Middle frontal gyrus (tissue), 1 donor: Measurements from ENCODE around the gene ASXL1.
"Not testable (repeated sequence)": the region's sequence is repeated elsewhere in the genome, so short reads cannot be mapped to it uniquely, and the experiment has no call there.

Experiments used
- DNase-seq: peaks from one replicate; pipeline ENCODE4 v3.0.0-alpha.2; 2015; ENCODE audit warnings: low spot score; ENCODE audit errors: extremely low spot score

The ASXL1 gene

DNA sequence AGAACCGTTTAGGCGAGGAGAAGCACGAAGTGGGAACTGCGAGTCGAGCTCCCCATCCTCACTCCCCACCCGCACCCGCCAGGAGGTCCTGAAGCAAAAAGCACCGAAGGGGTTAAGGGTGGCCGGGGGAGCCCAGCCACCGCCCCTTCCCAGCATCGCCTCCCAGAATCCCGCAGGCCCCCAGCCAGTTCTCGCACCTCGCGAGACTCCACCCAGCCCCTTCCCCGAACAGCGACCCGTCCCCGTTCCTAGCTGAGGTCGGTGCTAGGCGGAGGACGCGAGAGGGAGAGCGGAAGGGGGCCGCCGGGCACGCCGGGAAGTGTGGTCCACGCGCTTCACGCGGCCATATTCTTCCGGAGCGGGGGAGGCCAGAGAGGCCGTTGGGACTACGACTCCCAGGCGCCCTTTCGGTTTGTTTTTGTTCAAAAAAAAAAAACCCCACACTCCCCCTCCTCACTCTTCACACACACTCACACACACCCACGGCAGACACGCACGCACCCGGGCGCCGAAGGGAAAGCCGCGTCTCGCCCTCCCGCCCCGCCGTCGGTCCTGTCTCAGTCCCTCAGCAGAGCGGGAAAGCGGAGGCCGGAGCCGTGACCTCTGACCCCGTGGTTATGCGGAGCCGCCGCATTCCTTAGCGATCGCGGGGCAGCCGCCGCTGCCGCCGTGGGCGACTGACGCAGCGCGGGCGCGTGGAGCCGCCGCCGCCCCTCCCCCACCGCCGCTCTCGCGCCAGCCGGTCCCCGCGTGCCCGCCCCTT is at the start of gene ASXL1:
Gene ASXL1 (plus strand): TSS at position 463 of the 763 bp plus-strand sequence. CDS start 445 bp downstream, outside the sequence.
- peak; percentile 91 for DNase-seq

DNA sequence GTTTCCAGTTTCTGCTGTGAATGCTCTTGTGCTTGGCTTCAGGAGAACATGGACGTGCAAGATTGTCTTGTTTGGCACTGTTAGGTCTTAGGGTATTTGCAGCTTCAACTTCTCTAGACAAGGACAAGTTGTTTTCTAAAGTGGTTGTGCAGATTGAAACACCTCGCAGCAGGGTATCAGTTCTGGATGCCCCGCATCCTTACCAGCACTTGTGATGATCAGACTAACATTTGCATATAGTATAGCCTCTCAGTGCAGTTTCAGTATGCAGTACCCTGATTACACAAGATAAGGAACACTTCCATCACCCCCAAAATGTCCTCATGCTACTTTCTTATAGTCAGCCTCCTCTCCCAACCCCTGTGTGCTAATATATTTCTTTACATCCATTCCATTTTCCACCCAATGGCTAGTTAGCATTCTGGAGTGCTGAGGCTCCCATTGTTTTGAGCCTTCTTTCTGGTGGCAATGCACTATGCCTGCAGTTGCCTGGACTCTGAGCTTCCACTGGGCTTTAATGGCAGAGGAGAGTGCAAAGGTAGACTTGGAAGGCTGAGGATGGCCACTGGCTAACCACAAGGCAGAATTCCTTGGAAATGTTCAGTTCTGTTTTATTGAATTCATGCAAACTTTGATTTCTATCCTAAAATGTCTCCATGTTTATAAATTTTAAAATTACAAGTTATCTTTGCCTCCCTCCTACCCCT is 45.3 kb upstream of the ASXL1 start:
- DNase-seq, result no peak

DNA sequence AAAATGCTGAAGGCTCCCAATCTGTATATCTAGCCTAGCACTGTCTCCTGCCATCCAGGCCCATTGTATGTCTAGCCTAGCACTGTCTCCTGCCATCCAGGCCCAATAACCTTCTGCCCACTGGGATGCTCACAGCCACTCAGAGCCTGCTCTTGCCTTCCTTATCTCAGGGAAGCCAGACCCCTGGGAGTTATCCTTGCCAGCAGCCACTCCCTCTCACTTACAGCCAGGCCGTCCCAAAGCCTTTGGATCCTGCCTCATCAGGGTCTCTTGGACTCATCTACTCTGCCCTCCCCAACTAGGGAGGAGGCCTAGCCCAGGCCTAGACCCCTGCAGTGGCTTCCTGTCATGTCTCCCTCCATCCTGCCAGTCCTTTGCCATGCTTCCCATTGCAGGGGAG is 43.4 kb upstream of the ASXL1 start:
- DNase-seq, result no peak

DNA sequence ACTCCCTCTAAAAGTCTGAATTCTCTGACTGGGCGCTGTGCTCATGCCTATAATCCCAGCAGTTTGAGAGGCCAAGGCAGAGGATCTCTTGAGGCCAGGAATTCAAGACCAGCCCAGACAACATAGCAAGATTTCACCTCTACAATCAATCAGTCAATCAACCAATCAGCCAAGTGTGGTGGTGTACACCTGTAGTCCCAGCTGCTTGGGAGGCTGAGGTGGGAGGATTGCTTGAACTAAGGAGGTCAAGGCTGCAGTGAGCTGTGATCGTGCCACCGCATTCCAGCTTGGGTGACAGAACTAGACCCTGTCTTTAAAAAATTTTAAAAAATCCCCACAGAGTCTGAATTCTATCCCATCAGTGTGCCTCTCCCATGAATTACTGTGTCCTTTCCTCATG is 42.7 kb upstream of the ASXL1 start:
- no peak for DNase-seq

DNA sequence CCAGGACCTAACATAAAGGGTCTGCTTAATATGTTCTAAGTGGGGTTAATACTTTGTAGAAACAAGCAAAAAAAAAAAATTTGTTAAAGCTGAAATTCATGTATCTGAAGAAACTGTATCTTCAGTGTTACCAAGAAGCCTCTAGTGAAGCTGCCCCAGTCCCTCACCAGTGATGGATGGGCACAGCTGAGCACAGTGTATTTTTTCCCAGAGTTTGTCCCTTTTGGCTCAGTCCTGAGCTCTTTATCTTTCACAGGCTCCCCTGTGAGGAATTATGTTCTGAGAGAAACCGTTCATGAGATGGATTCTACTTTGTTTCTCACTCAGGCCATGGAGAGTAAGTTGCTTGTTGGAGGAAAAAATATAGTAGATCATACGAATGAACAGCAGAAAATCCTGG is 42.2 kb upstream of the ASXL1 start:
- no peak for DNase-seq

DNA sequence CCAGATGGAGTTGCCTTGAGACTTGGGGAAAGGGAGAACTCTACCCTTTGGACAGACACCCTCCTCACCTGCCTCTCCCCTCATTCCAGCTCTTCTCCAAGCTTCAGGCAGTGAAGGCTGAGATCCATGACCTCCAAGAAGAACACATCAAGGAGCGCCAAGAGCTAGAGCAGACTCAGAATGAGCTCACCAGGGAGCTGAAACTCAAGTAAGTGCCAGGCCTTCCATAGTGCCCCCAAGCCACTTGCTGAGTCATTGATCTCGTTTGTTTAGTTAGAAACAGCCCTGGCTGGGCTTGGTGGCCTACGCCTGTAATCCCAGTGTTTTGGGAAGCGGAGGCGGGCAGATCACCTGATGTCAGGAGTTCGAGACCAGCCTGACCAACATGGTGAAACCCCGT is 41.5 kb upstream of the ASXL1 start:
- no peak for DNase-seq

DNA sequence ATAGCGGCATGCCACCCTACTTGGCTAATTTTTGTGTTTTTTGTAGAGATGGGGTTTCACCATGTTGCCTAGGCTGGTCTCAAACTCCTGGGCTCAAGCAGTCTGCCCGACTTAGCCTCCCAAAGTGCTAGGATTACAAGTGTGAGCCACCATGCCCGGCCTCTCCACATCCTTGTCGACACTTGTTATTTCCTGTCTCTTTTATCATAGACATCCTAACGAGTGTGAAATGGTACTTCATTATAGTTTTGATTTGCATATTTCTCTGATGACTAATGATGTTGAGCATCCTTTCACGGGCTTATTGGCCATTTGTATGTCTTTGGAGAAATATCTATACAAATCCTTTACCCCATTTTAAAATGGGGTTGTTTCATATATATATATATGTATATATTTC is 39.0 kb upstream of the ASXL1 start:
- DNase-seq, result no peak

DNA sequence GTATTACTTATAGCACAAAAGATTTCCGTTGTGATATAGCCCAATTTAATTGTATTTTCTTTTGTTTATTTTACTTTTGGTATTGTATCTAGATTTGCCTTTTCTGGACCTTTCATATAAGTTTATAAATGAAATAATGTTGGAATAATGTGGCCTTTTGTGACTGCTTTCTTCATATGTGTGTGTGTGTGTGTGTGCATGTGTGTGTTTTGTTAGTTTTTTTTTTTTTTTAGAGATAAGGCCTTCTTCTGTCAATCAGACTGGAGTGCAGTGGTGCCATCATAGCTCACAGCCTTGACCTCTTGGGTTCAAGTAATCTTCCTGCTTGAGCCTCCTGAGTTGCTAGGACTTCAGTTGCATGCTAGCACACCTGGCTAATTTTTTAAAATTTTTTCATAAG is 37.8 kb upstream of the ASXL1 start:
- no peak for DNase-seq

DNA sequence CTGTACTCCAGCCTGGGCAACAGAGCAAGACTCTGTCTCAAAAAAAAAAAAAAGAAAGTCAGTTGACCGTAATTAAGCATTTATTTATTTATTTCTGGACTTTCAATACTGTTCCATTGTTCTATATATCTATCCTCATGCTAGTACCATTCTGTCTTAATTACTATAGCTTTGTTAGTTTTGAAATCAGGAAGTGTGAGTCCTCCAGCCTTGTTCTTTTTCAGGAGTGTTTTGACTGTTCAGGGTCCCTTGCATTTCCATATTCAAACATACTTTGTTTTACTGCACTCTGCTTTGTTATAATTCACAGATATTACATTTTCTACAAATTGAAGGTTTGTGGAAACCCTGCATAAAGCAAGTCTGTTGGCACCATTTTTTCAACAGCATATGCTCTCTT is 36.7 kb upstream of the ASXL1 start:
- no peak for DNase-seq

DNA sequence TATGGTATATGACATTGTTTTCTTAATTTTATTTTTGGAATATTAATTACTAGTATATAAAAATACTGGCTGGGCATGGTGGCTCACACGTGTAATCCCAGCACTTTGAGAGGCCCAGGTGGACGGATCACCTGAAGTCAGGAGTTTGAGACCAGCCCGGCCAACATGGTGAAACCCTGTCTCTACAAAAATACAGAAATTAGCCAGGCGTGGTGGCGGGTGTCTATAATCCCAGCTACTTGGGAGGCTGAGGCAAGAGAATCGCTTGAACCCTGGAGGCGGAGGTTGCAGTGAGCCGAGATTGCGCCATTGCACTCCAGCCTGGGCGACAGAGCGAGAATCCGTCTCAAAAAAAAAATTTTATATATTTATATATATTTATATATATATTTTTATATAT is 35.9 kb upstream of the ASXL1 start:
- DNase-seq, result not testable (repeated sequence)

DNA sequence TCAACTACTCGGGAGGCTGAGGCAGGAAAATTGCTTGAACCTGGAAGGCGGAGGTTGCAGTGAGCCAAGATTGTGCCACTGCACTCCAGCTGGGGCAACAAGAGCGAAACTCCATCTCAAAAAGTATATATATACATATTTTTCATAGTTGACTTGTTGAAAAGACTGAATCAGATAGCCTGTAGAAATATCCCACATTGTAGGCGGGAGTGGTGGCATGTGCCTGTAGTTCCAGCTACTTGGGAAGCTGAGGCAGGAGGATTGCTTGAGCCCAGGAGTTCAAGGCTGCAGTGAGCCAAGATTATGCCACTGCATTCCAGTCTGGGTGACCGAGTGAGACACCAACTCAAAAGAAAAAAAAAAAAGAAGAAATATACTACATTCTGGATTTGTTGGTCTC is 34.4 kb upstream of the ASXL1 start:
- DNase-seq, result not testable (repeated sequence)

DNA sequence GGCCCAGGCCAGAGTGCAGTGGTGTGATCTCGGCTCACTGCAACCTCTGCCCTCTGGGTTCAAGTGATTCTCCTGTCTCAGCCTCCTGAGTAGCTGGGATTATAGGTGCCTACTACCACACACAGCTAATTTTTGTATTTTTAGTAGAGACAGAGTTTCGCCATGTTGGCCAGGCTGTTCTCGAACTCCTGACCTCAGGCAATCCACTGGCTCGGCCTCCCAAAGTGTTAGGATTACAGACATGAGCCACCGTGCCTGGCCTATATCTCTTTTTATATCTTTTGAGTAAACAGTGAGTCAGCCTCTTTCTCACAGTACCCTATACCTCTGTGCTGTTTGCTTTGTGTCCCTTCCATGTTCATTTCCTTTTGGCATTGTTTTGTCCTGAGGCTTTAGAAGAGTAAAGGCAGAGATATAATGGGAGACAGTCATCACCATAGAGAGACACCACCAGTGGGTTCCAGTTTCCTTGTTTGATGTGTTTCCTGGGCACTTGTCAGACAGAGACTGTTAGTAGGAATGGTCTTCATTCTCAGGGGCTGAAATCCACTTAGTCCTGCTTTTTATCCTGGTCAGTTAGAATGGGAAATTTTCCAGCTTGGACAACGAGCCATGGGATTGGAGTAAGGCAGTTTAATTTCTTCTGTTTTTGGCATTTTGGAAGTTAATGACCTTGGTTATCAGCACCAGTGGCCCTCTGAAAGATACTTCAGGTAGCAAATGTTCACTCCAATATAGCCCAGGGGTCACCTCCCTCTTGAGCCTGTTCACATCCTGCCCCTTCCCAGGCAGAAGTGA is 32.2 kb upstream of the ASXL1 start:
- DNase-seq, result no peak

DNA sequence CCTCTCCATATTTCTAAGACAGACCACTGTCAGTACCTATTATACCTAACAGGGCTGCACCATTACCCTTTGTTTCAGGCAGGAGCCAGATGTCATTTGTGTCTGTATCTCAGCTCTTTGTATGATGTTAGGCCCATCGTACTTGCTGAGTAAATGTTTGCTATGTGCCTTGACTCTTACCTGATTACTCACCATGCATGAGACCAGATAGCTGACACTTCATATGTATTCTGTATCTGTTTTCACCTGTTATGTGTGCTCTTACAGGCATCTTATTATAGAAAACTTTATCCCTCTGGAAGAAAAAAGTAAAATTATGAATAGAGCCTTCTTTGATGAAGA is 31.7 kb upstream of the ASXL1 start:
- no peak for DNase-seq

DNA sequence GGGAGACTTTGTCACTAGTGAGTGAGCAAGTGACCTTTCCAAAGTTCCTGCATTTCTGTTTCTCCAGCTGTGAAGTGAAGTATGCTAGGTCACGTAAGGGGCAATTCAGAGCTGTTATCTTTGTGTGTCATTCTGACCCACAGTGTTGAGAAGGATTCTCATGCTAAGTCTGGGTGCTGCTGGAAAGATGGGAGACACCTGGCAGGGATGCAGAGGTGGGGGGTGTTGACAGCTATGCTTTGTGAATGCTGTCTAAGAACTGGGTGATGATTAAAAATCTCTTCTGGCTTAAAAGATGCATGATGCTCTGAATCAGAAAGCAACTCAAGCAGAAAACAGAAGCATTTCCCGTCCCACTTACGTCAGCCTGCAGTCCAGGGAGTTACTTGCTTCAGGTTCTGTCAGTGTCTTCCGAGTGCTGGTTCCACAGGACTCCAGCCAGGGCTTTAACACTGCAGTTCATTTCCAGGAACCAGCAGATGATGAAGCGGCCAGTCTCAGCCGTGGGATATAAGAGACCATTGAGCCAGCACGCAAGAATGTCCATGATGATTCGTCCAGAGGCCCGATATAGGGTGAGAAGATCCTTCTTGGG is 30.9 kb upstream of the ASXL1 start:
- DNase-seq, result no peak

DNA sequence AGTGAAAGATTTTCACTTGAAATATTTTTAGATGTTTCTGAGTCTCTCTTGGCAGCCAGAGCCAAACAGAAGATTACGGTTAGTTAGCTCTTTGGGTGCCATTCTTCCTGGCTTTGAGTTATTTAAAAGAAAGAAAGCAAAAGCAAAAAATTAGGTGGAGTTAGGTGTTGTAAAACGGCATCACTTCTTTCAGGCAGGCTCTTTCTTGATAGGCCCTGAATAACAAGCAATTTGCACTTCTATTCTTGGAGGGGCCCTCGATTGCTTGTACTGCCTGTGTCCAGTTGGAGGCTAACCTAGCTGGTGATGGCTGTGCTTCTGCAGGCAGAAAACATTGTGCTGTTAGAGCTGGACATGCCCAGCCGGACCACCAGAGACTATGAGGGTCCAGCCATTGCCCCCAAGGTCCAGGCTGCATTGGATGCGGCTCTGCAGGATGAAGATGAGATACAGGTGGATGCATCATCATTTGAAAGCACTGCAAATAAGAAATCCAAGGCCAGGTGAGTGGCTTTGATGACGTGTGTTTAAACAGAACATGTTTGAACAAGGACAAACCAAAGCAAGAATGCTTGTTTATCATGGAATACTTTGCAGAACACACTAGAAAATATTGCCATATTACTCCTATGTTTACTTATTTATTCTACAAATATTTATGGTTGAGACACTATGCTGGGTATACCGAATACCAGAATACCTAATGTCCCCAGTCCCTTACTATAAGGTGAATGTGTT is 28.1 kb upstream of the ASXL1 start:
- DNase-seq, result no peak

DNA sequence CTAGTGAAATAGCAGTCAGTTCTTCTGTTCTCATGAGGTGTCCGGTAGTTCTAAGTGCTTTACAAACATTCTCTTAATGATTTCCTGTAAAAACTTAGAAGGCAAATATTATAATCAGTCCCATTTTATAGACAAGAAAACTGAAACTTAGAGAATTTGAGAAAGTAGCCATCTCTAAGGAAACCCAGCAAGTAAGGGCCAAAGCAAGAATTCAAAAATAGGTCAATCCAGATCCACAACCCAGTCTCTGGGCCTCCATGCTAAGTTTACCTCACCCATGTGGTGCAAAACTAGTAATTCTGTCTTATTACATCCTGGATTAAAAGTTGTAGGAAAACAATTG is 27.6 kb upstream of the ASXL1 start:
- DNase-seq, result no peak

DNA sequence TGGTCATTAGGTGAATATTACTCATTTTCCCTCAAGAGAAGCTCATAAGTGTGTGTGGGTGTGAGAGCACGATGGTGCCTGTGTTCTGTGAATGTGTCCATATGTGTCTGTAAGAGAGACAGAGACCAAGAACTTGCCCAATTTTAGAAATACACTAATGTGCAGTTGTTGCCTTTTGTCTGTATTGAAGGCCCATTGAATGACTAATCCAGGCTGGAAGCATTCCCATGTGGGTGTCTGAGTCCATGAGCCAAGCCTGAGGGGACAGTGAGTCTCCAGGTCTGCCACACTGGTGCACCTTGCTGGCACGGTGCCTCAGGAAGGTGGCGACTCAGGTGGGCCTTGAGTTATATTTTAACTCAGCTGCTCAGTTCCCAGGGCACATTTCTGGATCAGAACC is 25.5 kb upstream of the ASXL1 start:
- no peak for DNase-seq

DNA sequence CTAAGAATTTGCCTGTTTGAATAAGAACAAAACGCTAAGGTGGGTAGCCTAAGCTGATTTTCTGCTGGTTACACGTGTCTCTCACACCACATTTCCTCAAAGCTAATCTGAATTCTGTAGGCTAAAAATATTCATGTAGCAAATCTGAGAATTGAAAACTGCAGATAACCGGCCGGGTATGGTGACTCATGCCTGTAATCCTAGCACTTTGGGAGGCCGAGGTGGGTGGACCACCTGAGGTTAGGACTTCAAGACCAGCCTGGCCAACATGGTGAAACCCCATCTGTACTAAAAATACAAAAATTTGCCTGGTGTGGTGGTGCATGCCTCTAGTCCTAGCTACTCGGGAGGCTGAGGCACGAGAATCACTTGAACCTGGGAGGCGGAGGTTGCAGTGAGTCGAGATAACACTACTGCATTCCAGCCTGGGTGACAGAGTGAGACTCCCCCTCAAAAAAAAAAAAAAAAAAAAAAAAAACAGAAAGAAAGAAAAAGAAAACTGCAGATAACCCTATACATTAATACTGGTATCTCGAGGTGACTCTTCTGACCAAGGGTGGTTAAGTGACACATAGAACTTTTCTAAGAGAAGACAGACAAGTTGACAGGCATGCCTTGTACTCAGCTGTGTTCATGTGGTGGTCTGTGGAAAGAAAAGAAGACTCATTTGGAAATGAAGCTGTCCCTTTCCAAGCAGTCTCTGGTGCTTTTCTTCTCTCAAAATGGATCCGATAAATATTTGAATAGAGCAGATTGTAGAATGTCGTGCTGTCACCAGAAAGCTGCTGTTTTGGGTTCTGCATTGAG is 24.7 kb upstream of the ASXL1 start:
- DNase-seq, result no peak

DNA sequence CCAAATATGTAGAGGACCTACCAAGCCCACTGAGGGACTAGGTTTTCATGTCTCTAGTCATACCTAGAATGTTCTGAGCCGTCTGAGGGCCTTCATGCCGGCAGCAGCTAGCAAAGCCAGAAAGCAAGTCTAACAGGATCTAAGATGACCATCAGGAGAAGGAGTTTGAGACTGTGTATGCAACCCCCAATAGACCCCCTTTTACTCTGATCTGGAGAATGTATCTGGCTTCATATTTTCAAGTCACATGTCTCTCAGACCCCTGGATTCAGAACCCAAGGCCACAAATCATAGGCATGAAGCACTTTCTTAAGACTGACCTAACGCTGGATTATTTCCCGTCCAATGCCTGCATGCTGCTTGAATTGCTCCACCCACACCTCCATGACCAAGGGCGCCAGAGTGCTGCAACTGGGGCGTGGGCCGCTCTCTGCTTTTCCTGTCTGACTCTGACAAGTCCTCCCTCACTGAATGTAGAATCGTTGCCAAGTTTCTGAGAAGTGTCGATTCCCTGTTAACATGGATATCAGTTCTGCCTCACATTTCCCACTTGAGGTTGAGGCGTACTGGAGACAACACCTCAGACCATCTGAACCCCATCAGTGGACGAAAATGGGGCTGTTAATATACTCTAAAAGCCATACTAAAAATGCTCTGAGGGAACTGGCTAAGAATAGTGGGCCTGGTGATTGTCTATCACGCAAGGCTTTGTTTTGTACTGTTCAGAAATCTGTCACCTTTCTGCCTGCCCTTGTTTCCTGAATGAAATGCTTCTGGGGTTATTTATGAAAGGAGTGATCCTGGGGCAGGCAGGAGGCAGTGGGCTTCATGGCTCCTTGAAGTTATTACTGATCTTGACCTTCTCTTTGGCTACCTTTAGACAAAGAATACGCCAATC is 23.9 kb upstream of the ASXL1 start:
- DNase-seq, result no peak
